PC-3 (cell line): Measurements from ENCODE around the gene DNM3.

Experiments
- CTCF ChIP-seq: fragments of 300-600 bp; sonication (generic); conservative IDR thresholded peaks from 2 replicates; pipeline ENCODE4 v1.5.1; 2017; ENCODE audit warnings: antibody characterized with exemption, low read depth, mild to moderate bottlenecking, low read length
- EZH2 ChIP-seq: fragments of 300-600 bp; sonication (generic); IDR thresholded peaks from one replicate; pipeline ENCODE4 v1.6.1; 2017; ENCODE audit warnings: antibody characterized with exemption, mild to moderate bottlenecking, low read length; ENCODE audit not compliant: unreplicated experiment
- EZH2phosphoT487 ChIP-seq: fragments of 300-600 bp; sonication (generic); IDR thresholded peaks from 2 replicates; pipeline ENCODE4 v1.6.1; 2018; ENCODE audit warnings: mild to moderate bottlenecking, antibody characterized with exemption, low read length, borderline replicate concordance

DNA sequence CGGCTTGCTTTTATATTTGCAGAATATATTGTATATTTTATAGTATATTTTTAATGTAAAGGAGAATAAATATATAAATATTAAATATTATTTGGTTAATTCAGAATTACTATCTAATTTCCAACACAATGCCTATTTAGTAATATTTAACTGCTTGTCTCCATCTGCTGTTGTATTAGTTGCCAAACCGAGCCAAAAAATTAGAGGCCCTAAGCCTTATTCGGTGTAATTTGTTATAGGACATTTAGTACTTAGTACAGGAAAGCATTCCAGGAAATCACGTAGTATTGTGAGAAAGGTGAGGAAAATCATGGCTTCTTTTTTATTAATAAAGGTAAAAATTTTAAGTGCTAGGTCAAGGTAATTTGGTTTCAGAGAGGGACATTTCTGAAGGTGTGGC lies 93.8 kb downstream of the DNM3 start:
- TF ChIP-seq CTCF (no peak), EZH2 (no peak), EZH2phosphoT487 (no peak)
